Skeletal muscle cell (primary cell): ENCODE measurements around the gene CDH6.

Source experiments
- DNase-seq: peaks from one replicate; pipeline ENCODE4 v3.0.0-alpha.2; 2010; ENCODE audit warnings: low read depth
- H3K4me3 ChIP-seq: 2 replicates; pipeline ENCODE4 v1.5.1; 2011; ENCODE audit warnings: low read depth, mild to moderate bottlenecking, control low read depth, low read length, moderate library complexity

Gene CDH6

GRCh38 chr5:31236339-31236738, 42.9 kb downstream of the CDH6 start:
- H3K4me3 ChIP-seq: no peak overlapping the region
- no peak for DNase-seq

DNA sequence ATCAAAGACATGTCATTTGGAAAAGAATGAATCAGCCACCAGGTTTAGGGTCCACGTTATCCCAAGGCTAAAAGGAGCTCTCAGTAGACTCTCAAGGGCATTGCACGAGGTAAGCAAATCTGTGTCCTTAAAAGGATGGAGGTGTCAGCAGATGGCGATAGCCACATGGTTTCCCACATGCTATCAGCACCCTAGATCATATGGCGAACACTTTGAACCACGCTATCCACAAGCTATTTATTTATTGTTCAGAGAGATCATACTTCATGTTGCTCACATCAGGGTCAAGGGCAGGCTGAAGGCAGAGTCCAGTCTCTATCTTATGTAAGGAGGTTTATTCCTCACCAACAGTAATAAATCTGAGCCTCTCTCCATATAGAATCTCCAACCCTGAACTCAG, 43.7 kb downstream of the CDH6 start:
- DNase-seq: no peak
- no peak overlapping the region for H3K4me3 ChIP-seq

DNA sequence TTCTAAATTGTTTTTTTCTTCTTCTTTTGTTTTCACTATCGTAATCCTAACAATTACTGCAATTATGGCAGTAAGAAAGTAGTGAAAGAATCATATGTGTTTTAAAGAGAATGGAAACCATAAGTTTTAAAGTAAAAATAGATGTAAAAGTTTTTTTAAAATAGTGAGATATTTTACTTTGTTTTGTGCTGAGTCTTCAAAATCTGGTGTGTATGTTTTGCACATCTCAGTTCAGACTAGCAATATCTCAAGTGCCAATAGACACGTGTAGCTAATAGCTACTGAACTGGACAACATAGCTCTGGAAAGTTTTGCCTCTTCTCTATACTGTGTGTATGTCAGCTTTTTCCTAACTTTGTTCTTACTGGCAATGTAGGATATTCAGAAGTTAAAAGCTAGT, 45.0 kb downstream of the CDH6 start:
- DNase-seq: no peak
- H3K4me3 ChIP-seq: no peak overlapping the region

DNA sequence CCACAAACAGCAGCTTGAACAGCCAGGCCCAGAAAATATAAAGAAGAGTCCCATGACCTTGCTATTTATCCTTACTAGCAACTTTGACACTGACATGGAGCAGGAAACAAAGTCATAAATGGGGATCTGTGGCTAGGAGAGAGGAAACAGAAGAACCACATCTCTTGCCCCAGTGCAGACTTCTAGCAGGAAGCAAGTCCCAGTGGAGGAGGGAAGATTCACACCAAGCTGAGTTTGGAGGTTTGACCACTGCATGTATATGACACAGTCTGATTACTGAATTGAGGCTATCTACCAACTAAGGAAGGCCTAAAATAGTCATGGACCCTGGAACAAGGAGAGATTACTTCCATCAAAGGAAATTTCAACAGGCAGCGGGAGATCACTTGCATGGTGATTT, 51.4 kb downstream of the CDH6 start:
- H3K4me3 ChIP-seq: no peak overlapping the region
- DNase-seq: no peak

DNA sequence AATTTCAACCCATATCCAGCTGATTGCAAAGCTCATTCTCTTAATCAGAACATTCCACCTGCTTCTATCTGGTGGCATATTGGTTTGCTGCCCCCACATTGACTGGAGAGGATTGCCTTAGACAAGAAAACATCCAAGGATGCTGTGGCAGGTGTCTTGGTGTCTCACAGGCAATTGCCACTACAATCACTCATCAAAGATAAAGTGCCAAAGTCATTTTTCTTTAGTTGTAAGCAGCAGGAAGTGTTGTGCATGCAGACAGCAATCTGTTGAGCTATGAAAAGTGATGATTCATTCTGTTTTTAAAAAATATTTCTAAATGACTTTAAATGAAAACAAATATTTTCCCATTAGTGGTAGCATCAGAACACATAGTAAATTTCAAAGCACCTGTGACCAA, 53.9 kb downstream of the CDH6 start:
- no peak for DNase-seq
- H3K4me3 ChIP-seq: no peak overlapping the region

DNA sequence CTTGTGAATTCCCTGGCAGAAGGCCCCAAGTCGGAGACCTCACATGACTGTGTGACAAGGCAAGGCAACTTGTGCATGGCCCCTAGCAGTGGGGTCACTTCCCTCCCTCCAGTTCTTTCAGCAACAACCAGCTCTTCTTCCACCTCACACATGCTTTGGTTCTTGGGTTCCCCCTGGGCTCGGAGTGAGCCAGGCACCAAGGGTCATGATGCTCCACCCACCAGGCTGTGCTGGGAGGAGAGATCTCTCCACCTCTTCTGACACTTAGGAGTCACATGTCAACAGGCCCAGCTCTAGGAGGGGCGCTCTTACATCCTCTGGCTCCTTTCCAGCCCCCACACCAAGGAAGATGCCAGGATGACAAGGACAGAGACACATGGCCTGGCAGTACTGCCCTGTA, 56.7 kb downstream of the CDH6 start:
- DNase-seq: no peak
- H3K4me3 ChIP-seq: no peak overlapping the region

- DNase-seq: no peak
- no peak overlapping the region for H3K4me3 ChIP-seq
Measured at GRCh38 chr5:31251032-31251431, 57.5 kb downstream of the CDH6 start.

- H3K4me3 ChIP-seq: no peak overlapping the region
- no peak for DNase-seq
Measured at GRCh38 chr5:31255041-31255440, 61.6 kb downstream of the CDH6 start.

DNA sequence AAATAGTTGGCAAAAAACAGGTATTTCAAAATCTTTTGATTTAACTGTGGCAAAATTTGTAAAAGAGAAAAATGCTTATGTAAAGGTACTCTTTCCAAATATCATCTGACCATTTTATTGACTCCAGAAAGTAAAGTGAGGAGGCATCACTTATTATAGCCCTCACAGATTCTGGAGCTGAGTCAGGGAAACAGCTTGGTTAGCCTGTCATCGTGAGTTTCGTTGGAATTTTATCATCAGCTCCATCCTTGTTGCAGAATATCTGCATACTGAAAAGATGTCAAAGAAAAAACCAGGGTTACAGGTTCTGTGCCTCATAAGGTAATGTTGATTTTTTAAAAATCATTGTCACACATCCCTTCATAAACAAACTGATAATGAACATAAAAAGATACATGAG, 74.8 kb downstream of the CDH6 start:
- no peak for DNase-seq
- no peak overlapping the region for H3K4me3 ChIP-seq

GRCh38 chr5:31268686-31269085, 75.2 kb downstream of the CDH6 start:
- no peak overlapping the region for H3K4me3 ChIP-seq
- no peak for DNase-seq

DNA sequence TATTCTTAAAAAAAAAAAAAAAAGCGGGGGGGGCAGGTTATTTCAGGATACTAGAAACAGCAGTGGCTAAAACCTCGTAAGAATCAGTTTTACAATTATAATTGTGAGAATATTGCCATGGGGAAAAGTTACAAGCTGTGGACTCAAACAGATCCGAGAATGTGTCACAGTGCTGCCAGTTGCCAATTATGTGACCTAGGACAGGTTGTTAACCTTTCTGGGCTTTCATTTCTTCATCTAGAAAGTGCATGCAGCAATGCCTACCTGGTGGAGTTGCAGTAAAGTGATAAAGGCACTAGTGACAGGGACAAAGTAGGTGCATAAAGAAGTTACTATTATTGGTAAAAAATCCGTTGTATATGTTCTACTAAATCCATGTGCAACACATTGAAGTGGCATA, 75.8 kb downstream of the CDH6 start:
- H3K4me3 ChIP-seq: no peak overlapping the region
- no peak for DNase-seq

- DNase-seq: no peak
- H3K4me3 ChIP-seq: no peak overlapping the region
Measured at GRCh38 chr5:31270396-31270795, 76.9 kb downstream of the CDH6 start.

GRCh38 chr5:31271567-31271966, 78.1 kb downstream of the CDH6 start:
- DNase-seq: no peak
- H3K4me3 ChIP-seq: no peak overlapping the region

DNA sequence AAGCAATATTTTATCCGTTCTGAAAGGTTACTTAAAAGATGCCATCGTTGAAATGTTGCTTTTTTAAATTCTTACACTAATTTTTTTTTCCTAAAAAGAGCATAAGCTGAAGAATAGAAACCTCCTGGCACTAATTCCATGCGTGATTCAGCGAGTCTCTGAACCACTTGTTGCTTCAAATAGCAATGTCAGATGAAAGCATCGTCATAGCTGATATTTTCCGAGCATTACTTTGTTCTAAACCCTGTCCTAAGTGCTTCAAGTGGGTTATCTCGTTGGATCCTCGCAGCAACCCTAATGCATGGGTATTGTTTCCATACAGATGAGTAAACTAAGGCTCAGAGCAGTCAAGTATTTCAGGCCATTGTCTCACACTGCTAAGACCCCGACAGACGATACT, 79.7 kb downstream of the CDH6 start:
- no peak overlapping the region for H3K4me3 ChIP-seq
- DNase-seq: no peak

- no peak for DNase-seq
Measured at GRCh38 chr5:31273631-31274378, 80.3 kb downstream of the CDH6 start.

DNA sequence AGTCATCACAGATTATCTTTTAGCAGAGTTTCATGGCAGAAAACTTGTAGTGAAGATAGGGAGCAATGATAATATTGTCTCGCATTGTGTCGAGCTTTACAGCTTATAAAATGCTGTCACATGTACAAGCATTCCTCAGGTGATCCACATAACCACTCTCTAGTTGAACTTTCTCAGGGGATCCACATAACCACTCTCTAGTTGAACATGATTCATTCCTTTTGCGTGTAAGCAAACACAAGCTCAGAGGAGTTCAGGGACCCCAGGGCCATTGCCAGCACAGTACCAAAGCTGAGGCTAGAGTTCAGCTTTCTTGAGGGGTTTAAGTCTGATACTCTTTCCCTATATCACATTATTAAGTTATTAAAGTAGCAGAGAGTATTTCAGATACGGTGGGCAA, 86.7 kb downstream of the CDH6 start:
- no peak for DNase-seq
- H3K4me3 ChIP-seq: no peak overlapping the region

More at GRCh38 chr5:31273631-31274378, 80.3 kb downstream of the CDH6 start:
- no peak overlapping the region for H3K4me3 ChIP-seq

- no peak for DNase-seq
Measured at GRCh38 chr5:31283326-31283725, 89.8 kb downstream of the CDH6 start.

DNA sequence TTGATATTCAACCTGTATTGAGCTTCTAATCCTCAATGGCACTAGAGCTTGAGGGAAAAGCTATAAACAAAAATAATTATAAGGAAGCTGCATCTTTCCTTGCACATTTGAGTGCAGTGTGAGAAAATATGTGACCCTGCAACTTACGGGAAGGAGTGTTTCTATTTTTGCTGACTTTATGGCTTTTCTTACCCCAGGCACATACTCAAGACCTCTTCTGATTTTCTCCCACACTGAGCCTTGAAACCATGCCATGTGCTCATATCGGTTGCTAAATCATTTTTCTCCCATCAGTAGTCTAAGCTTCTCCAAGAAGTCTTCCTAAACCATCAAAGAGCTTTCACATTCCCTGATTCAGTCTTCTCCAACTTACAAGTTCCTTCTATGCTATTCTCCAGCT, 91.5 kb downstream of the CDH6 start:
- no peak for DNase-seq
- H3K4me3 ChIP-seq: no peak overlapping the region

More at GRCh38 chr5:31283326-31283725, 89.8 kb downstream of the CDH6 start:
- no peak overlapping the region for H3K4me3 ChIP-seq

DNA sequence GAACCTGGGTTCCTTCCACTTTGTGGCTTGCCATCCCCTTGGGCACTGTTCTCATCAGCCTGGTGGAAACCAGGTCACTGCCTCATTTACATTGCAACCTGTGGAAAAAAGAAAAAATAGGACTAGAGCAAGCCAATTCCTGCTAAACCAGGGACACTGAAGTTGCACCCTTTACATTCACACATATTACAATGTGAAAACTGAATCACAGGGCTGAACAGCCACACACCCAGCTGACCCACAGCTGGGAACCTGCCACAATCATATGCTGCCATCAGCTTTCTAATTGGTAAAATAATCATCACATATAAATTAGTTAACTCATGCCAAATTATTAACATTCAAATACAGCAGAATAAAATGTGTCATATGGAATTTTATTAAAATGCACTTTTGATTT, 94.5 kb downstream of the CDH6 start:
- no peak overlapping the region for H3K4me3 ChIP-seq
- no peak for DNase-seq

- DNase-seq: no peak
- H3K4me3 ChIP-seq: no peak overlapping the region
Measured at GRCh38 chr5:31289429-31289828, 95.9 kb downstream of the CDH6 start.

- DNase-seq: no peak
- no peak overlapping the region for H3K4me3 ChIP-seq
Measured at GRCh38 chr5:31291323-31291854, 97.9 kb downstream of the CDH6 start.
